ENCODE results near the gene MYZAP. TPM values are rescaled to one million over a fixed set of nuclear protein-coding genes. Genes with fewer than 3 reads are reported as not detected.

MYZAP gene
- total RNA-seq, 1 experiment from 2014 or later, result 1.1 TPM

DNA sequence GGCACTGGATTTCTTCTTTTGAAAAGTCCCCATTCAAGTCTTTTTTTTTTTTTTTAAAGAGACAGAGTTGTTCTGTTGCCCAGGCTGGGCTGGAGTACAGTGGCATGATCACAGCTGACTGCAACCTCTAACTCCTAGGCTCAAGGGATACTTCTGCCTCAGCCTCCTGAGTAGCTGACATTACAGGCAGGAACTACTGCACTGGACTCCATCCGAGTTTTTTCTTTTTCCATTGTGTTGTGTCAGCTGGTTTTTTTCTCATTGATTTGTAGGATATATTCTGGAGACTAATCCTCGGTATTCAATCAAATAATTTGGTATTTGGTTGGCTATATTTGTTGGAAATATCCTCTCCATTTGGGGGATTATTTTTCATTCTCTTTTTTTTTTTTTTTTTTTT lies 126.6 kb downstream of the MYZAP start:
- H3K36me3 ChIP-seq (ENCODE audit: control insufficient read depth, insufficient read depth, low read length), result no peaks in the 10 kb centered on the region
- H3K9me3 ChIP-seq (ENCODE audit: control insufficient read depth, insufficient read depth, low read depth, low read length), result no peaks in the 10 kb centered on the region
- intact Hi-C loops (cut with micrococcal nuclease; ENCODE audit: unreplicated experiment), result no loop called here
- DNase-seq (ENCODE audit: low read depth, low spot score) (no peak), ATAC-seq (no peak)
- ChIA-PET POLR2A (no interaction called here), CTCF (no interaction called here)
- no peak overlapping the region for H3K27ac ChIP-seq (ENCODE audit: low read length)
- no peaks in the 10 kb centered on the region for H3K4me1 ChIP-seq (ENCODE audit: control insufficient read depth, insufficient read depth, low read length)
- in situ Hi-C loops (cut with HindIII; ENCODE audit: low pct_unique_long_range_greater_than_20kb, low sequenced_read_pairs), result no loop called here
- no peaks in the 10 kb centered on the region for H3K27me3 ChIP-seq (ENCODE audit: control insufficient read depth, insufficient read depth, low read length)
- no peak overlapping the region for H3K4me3 ChIP-seq (ENCODE audit: low read depth in 2 of 2, low read length in 2 of 2)
- TF ChIP-seq, protein P1, sequence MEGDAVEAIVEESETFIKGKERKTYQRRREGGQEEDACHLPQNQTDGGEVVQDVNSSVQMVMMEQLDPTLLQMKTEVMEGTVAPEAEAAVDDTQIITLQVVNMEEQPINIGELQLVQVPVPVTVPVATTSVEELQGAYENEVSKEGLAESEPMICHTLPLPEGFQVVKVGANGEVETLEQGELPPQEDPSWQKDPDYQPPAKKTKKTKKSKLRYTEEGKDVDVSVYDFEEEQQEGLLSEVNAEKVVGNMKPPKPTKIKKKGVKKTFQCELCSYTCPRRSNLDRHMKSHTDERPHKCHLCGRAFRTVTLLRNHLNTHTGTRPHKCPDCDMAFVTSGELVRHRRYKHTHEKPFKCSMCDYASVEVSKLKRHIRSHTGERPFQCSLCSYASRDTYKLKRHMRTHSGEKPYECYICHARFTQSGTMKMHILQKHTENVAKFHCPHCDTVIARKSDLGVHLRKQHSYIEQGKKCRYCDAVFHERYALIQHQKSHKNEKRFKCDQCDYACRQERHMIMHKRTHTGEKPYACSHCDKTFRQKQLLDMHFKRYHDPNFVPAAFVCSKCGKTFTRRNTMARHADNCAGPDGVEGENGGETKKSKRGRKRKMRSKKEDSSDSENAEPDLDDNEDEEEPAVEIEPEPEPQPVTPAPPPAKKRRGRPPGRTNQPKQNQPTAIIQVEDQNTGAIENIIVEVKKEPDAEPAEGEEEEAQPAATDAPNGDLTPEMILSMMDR (IDR thresholded peaks at IDR 0.05), result no peak
- TF ChIP-seq, protein P2, sequence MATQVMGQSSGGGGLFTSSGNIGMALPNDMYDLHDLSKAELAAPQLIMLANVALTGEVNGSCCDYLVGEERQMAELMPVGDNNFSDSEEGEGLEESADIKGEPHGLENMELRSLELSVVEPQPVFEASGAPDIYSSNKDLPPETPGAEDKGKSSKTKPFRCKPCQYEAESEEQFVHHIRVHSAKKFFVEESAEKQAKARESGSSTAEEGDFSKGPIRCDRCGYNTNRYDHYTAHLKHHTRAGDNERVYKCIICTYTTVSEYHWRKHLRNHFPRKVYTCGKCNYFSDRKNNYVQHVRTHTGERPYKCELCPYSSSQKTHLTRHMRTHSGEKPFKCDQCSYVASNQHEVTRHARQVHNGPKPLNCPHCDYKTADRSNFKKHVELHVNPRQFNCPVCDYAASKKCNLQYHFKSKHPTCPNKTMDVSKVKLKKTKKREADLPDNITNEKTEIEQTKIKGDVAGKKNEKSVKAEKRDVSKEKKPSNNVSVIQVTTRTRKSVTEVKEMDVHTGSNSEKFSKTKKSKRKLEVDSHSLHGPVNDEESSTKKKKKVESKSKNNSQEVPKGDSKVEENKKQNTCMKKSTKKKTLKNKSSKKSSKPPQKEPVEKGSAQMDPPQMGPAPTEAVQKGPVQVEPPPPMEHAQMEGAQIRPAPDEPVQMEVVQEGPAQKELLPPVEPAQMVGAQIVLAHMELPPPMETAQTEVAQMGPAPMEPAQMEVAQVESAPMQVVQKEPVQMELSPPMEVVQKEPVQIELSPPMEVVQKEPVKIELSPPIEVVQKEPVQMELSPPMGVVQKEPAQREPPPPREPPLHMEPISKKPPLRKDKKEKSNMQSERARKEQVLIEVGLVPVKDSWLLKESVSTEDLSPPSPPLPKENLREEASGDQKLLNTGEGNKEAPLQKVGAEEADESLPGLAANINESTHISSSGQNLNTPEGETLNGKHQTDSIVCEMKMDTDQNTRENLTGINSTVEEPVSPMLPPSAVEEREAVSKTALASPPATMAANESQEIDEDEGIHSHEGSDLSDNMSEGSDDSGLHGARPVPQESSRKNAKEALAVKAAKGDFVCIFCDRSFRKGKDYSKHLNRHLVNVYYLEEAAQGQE (IDR thresholded peaks at IDR 0.05; ENCODE audit: insufficient read depth in 1 of 2, low read depth in 2 of 2, low read length in 1 of 2), result no peak
- TF ChIP-seq TCF7L2 (IDR thresholded peaks at IDR 0.05; ENCODE audit: low read depth, low read length), result no peak
- no peak for TF ChIP-seq SIN3A (IDR thresholded peaks at IDR 0.05; ENCODE audit: borderline replicate concordance, insufficient read depth, low read depth, low read length)
- TF ChIP-seq POLR2AphosphoS5 (IDR thresholded peaks at IDR 0.05; ENCODE audit: low read depth, low read length), result no peak
- BruUV-seq (replicated peaks), result no TSS peak

DNA sequence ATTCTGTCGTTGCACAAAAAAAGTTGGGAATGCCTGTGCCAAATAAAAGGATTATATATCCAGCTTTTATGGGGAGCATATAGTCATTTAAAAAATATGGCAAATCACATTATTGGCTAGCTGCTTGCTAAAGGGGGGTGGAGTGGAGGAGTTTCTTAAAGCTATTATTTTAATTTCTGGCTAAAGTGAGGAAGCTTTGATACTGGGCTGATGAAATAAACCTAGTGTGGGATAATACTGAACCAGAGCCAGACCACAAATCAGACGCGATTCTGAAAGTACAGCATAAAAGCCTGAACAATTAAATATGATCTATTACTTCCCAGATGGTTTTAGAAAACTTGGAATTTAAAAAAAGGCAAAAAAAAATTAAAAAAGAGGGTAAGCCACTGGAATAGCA lies 129.2 kb downstream of the MYZAP start:
- ChIA-PET CTCF (no interaction called here), POLR2A (no interaction called here)
- no peak for TF ChIP-seq TCF7L2 (IDR thresholded peaks at IDR 0.05; ENCODE audit: low read depth, low read length)
- TF ChIP-seq POLR2AphosphoS5 (IDR thresholded peaks at IDR 0.05; ENCODE audit: low read depth, low read length), result no peak
- TF ChIP-seq, protein P2 (IDR thresholded peaks at IDR 0.05; ENCODE audit: insufficient read depth in 1 of 2, low read depth in 2 of 2, low read length in 1 of 2), result no peak
- TF ChIP-seq SIN3A (IDR thresholded peaks at IDR 0.05; ENCODE audit: borderline replicate concordance, insufficient read depth, low read depth, low read length), result no peak
- TF ChIP-seq, protein P1 (IDR thresholded peaks at IDR 0.05), result no peak
- no peak overlapping the region for H3K4me3 ChIP-seq (ENCODE audit: low read depth in 2 of 2, low read length in 2 of 2)
- no peaks in the 10 kb centered on the region for H3K4me1 ChIP-seq (ENCODE audit: control insufficient read depth, insufficient read depth, low read length)
- no peaks in the 10 kb centered on the region for H3K9me3 ChIP-seq (ENCODE audit: control insufficient read depth, insufficient read depth, low read depth, low read length)
- in situ Hi-C loops (cut with HindIII; ENCODE audit: low pct_unique_long_range_greater_than_20kb, low sequenced_read_pairs), result no loop called here
- no peak overlapping the region for H3K27ac ChIP-seq (ENCODE audit: low read length)
- H3K27me3 ChIP-seq (ENCODE audit: control insufficient read depth, insufficient read depth, low read length), result no peaks in the 10 kb centered on the region
- intact Hi-C loops (cut with micrococcal nuclease; ENCODE audit: unreplicated experiment), result no loop called here
- no peaks in the 10 kb centered on the region for H3K36me3 ChIP-seq (ENCODE audit: control insufficient read depth, insufficient read depth, low read length)
- DNase-seq (ENCODE audit: low read depth, low spot score) (no peak), ATAC-seq (no peak)
- no TSS peak for BruUV-seq (replicated peaks)
